Activated gamma-delta T cell (primary cell): ENCODE measurements around the gene COL27A1.

ENCODE experiments used
- DNase-seq: peaks from one replicate; lab custom pipeline; 2025; lab: John Stamatoyannopoulos, UW

Gene COL27A1

GRCh38 chr9:114287763-114288192 lies 132.4 kb downstream of the COL27A1 start:
- DNase-seq: no peak

GRCh38 chr9:114288193-114289091 lies 133.1 kb downstream of the COL27A1 start:
- DNase-seq: no peak

- no peak for DNase-seq
Observed at GRCh38 chr9:114289106-114289505, 133.8 kb downstream of the COL27A1 start.

GRCh38 chr9:114289571-114290481 lies 134.5 kb downstream of the COL27A1 start:
- DNase-seq: no peak

GRCh38 chr9:114290561-114290986 lies 135.2 kb downstream of the COL27A1 start:
- no peak for DNase-seq

- DNase-seq: no peak
Observed at GRCh38 chr9:114291064-114291474, 135.7 kb downstream of the COL27A1 start.

- DNase-seq: no peak
Observed at GRCh38 chr9:114291886-114292590, 136.7 kb downstream of the COL27A1 start.

- DNase-seq: no peak
Observed at GRCh38 chr9:114294664-114295063, 139.3 kb downstream of the COL27A1 start.

GRCh38 chr9:114296338-114296737 lies 141.0 kb downstream of the COL27A1 start:
- DNase-seq: no peak

GRCh38 chr9:114299286-114300152 lies 144.2 kb downstream of the COL27A1 start:
- DNase-seq: no peak

- DNase-seq: no peak
Observed at GRCh38 chr9:114300153-114300845, 145.0 kb downstream of the COL27A1 start.

GRCh38 chr9:114300846-114301797 lies 145.8 kb downstream of the COL27A1 start:
- DNase-seq: no peak

- no peak for DNase-seq
Observed at GRCh38 chr9:114301798-114302565, 146.6 kb downstream of the COL27A1 start.

GRCh38 chr9:114302727-114303126 lies 147.4 kb downstream of the COL27A1 start:
- DNase-seq: no peak

- no peak for DNase-seq
Observed at GRCh38 chr9:114303571-114303970, 148.2 kb downstream of the COL27A1 start.

- no peak for DNase-seq
Observed at GRCh38 chr9:114303977-114304376, 148.6 kb downstream of the COL27A1 start.

GRCh38 chr9:114304416-114305188 lies 149.3 kb downstream of the COL27A1 start:
- DNase-seq: no peak

- no peak for DNase-seq
Observed at GRCh38 chr9:114307899-114308267, 152.5 kb downstream of the COL27A1 start.
